Lower lobe of right lung (tissue), 2 donors: ENCODE measurements around the gene RNF26. TPM values are rescaled to one million over a fixed set of nuclear protein-coding genes. Genes with fewer than 3 reads are reported as not detected.
"Not testable (repeated sequence)": the region's sequence is repeated elsewhere in the genome, so short reads cannot be mapped to it uniquely, and the experiment has no call there.

Experiments
- ATAC-seq, 2 donors: fragments of 200-7000 bp; cut with Tn5 transposase; one replicate each; pipeline ENCODE4 v1.9.1; 2020 to 2022; ENCODE audit warnings: mild to moderate bottlenecking in 2 of 2, moderate library complexity in 2 of 2
- DNase-seq: peaks from one replicate; pipeline ENCODE4 v3.0.0-alpha.2; 2020
- H3K27ac ChIP-seq: fragments of 200-600 bp; one replicate; pipeline ENCODE4 v1.8.0; 2022
- H3K27me3 ChIP-seq: fragments of 200-600 bp; one replicate; pipeline ENCODE4 v1.8.0; 2022; ENCODE audit warnings: low read depth
- H3K36me3 ChIP-seq: fragments of 200-600 bp; one replicate; pipeline ENCODE4 v1.8.0; 2022; ENCODE audit warnings: mild to moderate bottlenecking
- H3K4me1 ChIP-seq: fragments of 200-600 bp; one replicate; pipeline ENCODE4 v1.8.0; 2022
- H3K4me3 ChIP-seq: fragments of 200-600 bp; one replicate; pipeline ENCODE4 v1.8.0; 2022; ENCODE audit warnings: mild to moderate bottlenecking
- H3K9me3 ChIP-seq: fragments of 200-600 bp; one replicate; pipeline ENCODE4 v1.8.0; 2022
- CTCF ChIP-seq: fragments of 200-600 bp; IDR thresholded peaks from one replicate; pipeline ENCODE4 v1.8.0; 2022; ENCODE audit warnings: antibody characterized with exemption, mild to moderate bottlenecking
- intact Hi-C: fragments of 100-400 bp; cut with DNase I; formaldehyde crosslinking; loops from one replicate; pipeline ENCODE4 v1.11.0; 2022
- total RNA-seq: library from RNA; stranded (reverse); fragmentation: NEBNext Ultra II Directional; extraction: Animal tissue kit (Norgen Biotek cat#: 25700); gene quantifications from one replicate; pipeline ENCODE4 v1.2.1, GENCODE V29; 2021
- donor health status: DM: no; HTN: yes; CAD: no; lungs with severe emphysema.

Gene RNF26
- total RNA-seq, 1 donor from 2014 or later = 19.3 TPM

GRCh38 chr11:119378851-119379465, 44.6 kb downstream of the RNF26 start:
- ATAC-seq (no peak), DNase-seq (no peak)
- Histone ChIP-seq H3K36me3 (no peaks in the 10 kb centered on the region), H3K27ac (no peak overlapping the region), H3K27me3 (no peaks in the 10 kb centered on the region), H3K4me1 (peaks cover 42% of the 10 kb centered on the region), H3K9me3 (no peaks in the 10 kb centered on the region), H3K4me3 (no peak overlapping the region)
- intact Hi-C loops = no loop called here
- no peak for TF ChIP-seq CTCF

GRCh38 chr11:119380160-119380826, 46.0 kb downstream of the RNF26 start:
- no peak overlapping the region for H3K4me3 ChIP-seq
- no peak for TF ChIP-seq CTCF
- no peak for ATAC-seq

GRCh38 chr11:119380827-119381180, 46.5 kb downstream of the RNF26 start:
- peak overlapping the region; percentile 66 for H3K27ac ChIP-seq
- intact Hi-C loops = no loop called here
- TF ChIP-seq CTCF = no peak

More at GRCh38 chr11:119380160-119380826, 46.0 kb downstream of the RNF26 start:
- H3K36me3 ChIP-seq = no peaks in the 10 kb centered on the region
- DNase-seq = no peak
- H3K9me3 ChIP-seq = no peaks in the 10 kb centered on the region
- H3K27ac ChIP-seq = no peak overlapping the region
- peaks cover 31% of the 10 kb centered on the region for H3K4me1 ChIP-seq
- H3K27me3 ChIP-seq = no peaks in the 10 kb centered on the region
- intact Hi-C loops = no loop called here

GRCh38 chr11:119381181-119381988, 47.1 kb downstream of the RNF26 start, which contains the start of gene USP2:
USP2 (minus strand) TSS chr11:119381690; CDS start chr11:119373480, 8,210 bp downstream.
- intact Hi-C loops = no loop called here
- DNase-seq (peak; percentile 98), ATAC-seq (peak; percentile 98 to 99)
- no peaks in the 10 kb centered on the region for H3K9me3 ChIP-seq
- peaks cover 20% of the 10 kb centered on the region for H3K4me1 ChIP-seq
- H3K36me3 ChIP-seq = no peaks in the 10 kb centered on the region
- no peaks in the 10 kb centered on the region for H3K27me3 ChIP-seq
- peak; percentile 89 for TF ChIP-seq CTCF
- peak within 1 kb of the TSS; percentile 51 for H3K4me3 ChIP-seq
- H3K27ac ChIP-seq = peak within 1 kb of the TSS; percentile 66

More at GRCh38 chr11:119380827-119381180, 46.5 kb downstream of the RNF26 start:
- H3K27me3 ChIP-seq = no peaks in the 10 kb centered on the region
- ATAC-seq (no peak), DNase-seq (no peak)
- no peaks in the 10 kb centered on the region for H3K9me3 ChIP-seq
- peak overlapping the region; percentile 51 for H3K4me3 ChIP-seq
- peaks cover 26% of the 10 kb centered on the region for H3K4me1 ChIP-seq
- H3K36me3 ChIP-seq = no peaks in the 10 kb centered on the region

GRCh38 chr11:119382101-119382500, 47.8 kb downstream of the RNF26 start:
- DNase-seq = no peak
- H3K9me3 ChIP-seq = no peaks in the 10 kb centered on the region
- peaks cover 14% of the 10 kb centered on the region for H3K4me1 ChIP-seq
- no peak for ATAC-seq
- H3K27ac ChIP-seq = peak overlapping the region; percentile 66
- intact Hi-C loops = no loop called here
- peak overlapping the region; percentile 51 for H3K4me3 ChIP-seq
- H3K36me3 ChIP-seq = no peaks in the 10 kb centered on the region
- no peak for TF ChIP-seq CTCF
- H3K27me3 ChIP-seq = no peaks in the 10 kb centered on the region

- DNase-seq, H3K36me3 ChIP-seq, H3K27me3 ChIP-seq, intact Hi-C loops, ATAC-seq, H3K9me3 ChIP-seq, H3K4me3 ChIP-seq, H3K27ac ChIP-seq: not testable (repeated sequence)
- H3K4me1 ChIP-seq = peaks cover 14% of the 10 kb centered on the region
Observed at GRCh38 chr11:119382513-119382912, 48.2 kb downstream of the RNF26 start.
